Measurements from ENCODE around the gene MPST.

- TF ChIP-seq POLR2A (IDR thresholded peaks at IDR 0.05) (no peak), CTCF (IDR thresholded peaks at IDR 0.05) (no peak)
Observed at GRCh38 chr22:36981247-36981775, 38.2 kb upstream of the MPST start.
